RWPE1 (cell line): ENCODE data around the gene GIMD1.
A peak's percentile ranks its signal among the peaks of the same experiment; 100 is the strongest.

Experiments used
- CTCF ChIA-PET: fragments of 350-600 bp; sonication (Branson Sonifier 250); formaldehyde crosslinking; extraction: SDS; loops from one replicate; lab custom pipeline; 2021; lab: Yijun Ruan, JAX
- POLR2A ChIA-PET: fragments of 400-600 bp; formaldehyde crosslinking; extraction: SDS; loops from one replicate; lab custom pipeline; 2020; ENCODE audit warnings: antibody characterized with exemption; ENCODE audit not compliant: low non-redundant PET; lab: Yijun Ruan, JAX
- DNase-seq: peaks from one replicate; pipeline ENCODE4 v3.0.0; 2012; ENCODE audit warnings: low spot score
- H3K27ac ChIP-seq: fragments of 450-650 bp; 2 replicates; pipeline ENCODE4 v1.5.1; 2017
- CTCF ChIP-seq: fragments of 450-650 bp; conservative IDR thresholded peaks from 2 replicates; pipeline ENCODE4 v1.5.1; 2017; ENCODE audit warnings: low read depth, mild to moderate bottlenecking

The GIMD1 gene

GRCh38 chr4:106320235-106320634 is 48.3 kb downstream of the GIMD1 start:
- no peak overlapping the region for H3K27ac ChIP-seq
- ChIA-PET POLR2A (no interaction called here), CTCF (no interaction called here)
- no peak for TF ChIP-seq CTCF
- no peak for DNase-seq

- no peak for DNase-seq
- TF ChIP-seq CTCF = no peak
- POLR2A ChIA-PET = no interaction called here
- CTCF ChIA-PET = no interaction called here
- no peak overlapping the region for H3K27ac ChIP-seq
These were observed 50.1 kb downstream of the GIMD1 start for GRCh38 chr4:106318511-106318910.

GRCh38 chr4:106317815-106318214 is 50.8 kb downstream of the GIMD1 start:
- no peak for TF ChIP-seq CTCF
- no peak for DNase-seq
- ChIA-PET POLR2A (no interaction called here), CTCF (no interaction called here)
- H3K27ac ChIP-seq = no peak overlapping the region

GRCh38 chr4:106316773-106317409 is 51.7 kb downstream of the GIMD1 start:
- POLR2A ChIA-PET = no interaction called here
- DNase-seq = no peak
- TF ChIP-seq CTCF = no peak
- peak overlapping the region; percentile 91 for H3K27ac ChIP-seq
- CTCF ChIA-PET = no interaction called here

GRCh38 chr4:106315968-106316772 is 52.4 kb downstream of the GIMD1 start, which contains the start of the genes AIMP1 and TBCK:
Gene AIMP1 (plus strand): TSS chr4:106316550. CDS start chr4:106325010, 8,460 bp downstream.
Gene TBCK (minus strand): TSS chr4:106316209. CDS start chr4:106308960, 7,249 bp downstream.
- ChIA-PET CTCF (interaction anchor here (0.6 to 0.9 kb wide), 5 partner anchors 16 to 1184 kb away, joined by 3 to 4 read pairs (median 3); no protein-coding TSS in a partner anchor), POLR2A (interaction anchor here (0.6 kb wide), 1 partner anchor 62 kb away, joined by 3 read pairs; no protein-coding TSS in a partner anchor)
- DNase-seq = peak; percentile 77
- TF ChIP-seq CTCF = no peak
- H3K27ac ChIP-seq = peak within 1 kb of the TSS; percentile 91

GRCh38 chr4:106315476-106315967 is 53.1 kb downstream of the GIMD1 start:
- POLR2A ChIA-PET = no interaction called here
- H3K27ac ChIP-seq = peak overlapping the region; percentile 91
- DNase-seq = peak; percentile 69
- CTCF ChIA-PET = interaction anchor here (0.6 to 0.9 kb wide), 5 partner anchors 15 to 1184 kb away, joined by 3 to 4 read pairs (median 3); no protein-coding TSS in a partner anchor
- no peak for TF ChIP-seq CTCF
